GM18909 (cell line): Measurements from ENCODE around the gene METTL27.
A peak's percentile ranks its signal among the peaks of the same experiment; 100 is the strongest.
"Not testable (repeated sequence)": the region's sequence is repeated elsewhere in the genome, so short reads cannot be mapped to it uniquely, and the experiment has no call there.

ENCODE experiments used
- ATAC-seq: cut with Tn5 transposase; IDR thresholded peaks from one replicate; pipeline ENCODE4 v1.9.1; 2021; ENCODE audit warnings: mild to moderate bottlenecking; ENCODE audit not compliant: unreplicated experiment, poor library complexity

METTL27 gene

GRCh38 chr7:73842067-73842976, at the start of gene METTL27:
Gene METTL27 (minus strand): TSS chr7:73842516. CDS start chr7:73842140, 376 bp downstream.
- peak; percentile 91 for ATAC-seq

- ATAC-seq, result no peak
Observed at GRCh38 chr7:73891178-73891885, 49.0 kb upstream of the METTL27 start.

- ATAC-seq, result no peak
Observed at GRCh38 chr7:73890555-73891147, 48.3 kb upstream of the METTL27 start.

- ATAC-seq, result no peak
Observed at GRCh38 chr7:73888959-73889358, 46.6 kb upstream of the METTL27 start.

- ATAC-seq, result no peak
Observed at GRCh38 chr7:73887762-73888161, 45.4 kb upstream of the METTL27 start.

- no peak for ATAC-seq
Observed at GRCh38 chr7:73885975-73886798, 43.9 kb upstream of the METTL27 start.

- no peak for ATAC-seq
Observed at GRCh38 chr7:73885433-73885974, 43.2 kb upstream of the METTL27 start.

GRCh38 chr7:73884867-73885422, 42.6 kb upstream of the METTL27 start:
- ATAC-seq, result not testable (repeated sequence)

- no peak for ATAC-seq
Observed at GRCh38 chr7:73882047-73882402, 39.7 kb upstream of the METTL27 start.

- ATAC-seq, result no peak
Observed at GRCh38 chr7:73881352-73882046, 39.2 kb upstream of the METTL27 start.

- no peak for ATAC-seq
Observed at GRCh38 chr7:73880755-73881328, 38.5 kb upstream of the METTL27 start.

GRCh38 chr7:73879977-73880681, 37.8 kb upstream of the METTL27 start:
- ATAC-seq, result no peak

GRCh38 chr7:73876973-73877372, 34.7 kb upstream of the METTL27 start:
- no peak for ATAC-seq

- ATAC-seq, result no peak
Observed at GRCh38 chr7:73876361-73876760, 34.0 kb upstream of the METTL27 start.

GRCh38 chr7:73872056-73872908, 30.0 kb upstream of the METTL27 start:
- ATAC-seq, result no peak

- no peak for ATAC-seq
Observed at GRCh38 chr7:73871163-73872011, 29.1 kb upstream of the METTL27 start.
